DMS114 treated with DMSO at 0.1 percent for 48 hours (cell line): ENCODE data around the gene PAK1.
"Not testable (repeated sequence)": the region's sequence is repeated elsewhere in the genome, so short reads cannot be mapped to it uniquely, and the experiment has no call there.

Source experiments
- DNase-seq: peaks from one replicate; lab custom pipeline; 2025; ENCODE audit not compliant: unreplicated experiment; lab: John Stamatoyannopoulos, UW

The PAK1 gene

GRCh38 chr11:77407613-77408012 lies 66.3 kb downstream of the PAK1 start:
- no peak for DNase-seq

- DNase-seq = no peak
These were observed 67.5 kb downstream of the PAK1 start for GRCh38 chr11:77406396-77406795.

- no peak for DNase-seq
These were observed 70.7 kb downstream of the PAK1 start for GRCh38 chr11:77403211-77403610.

- DNase-seq = no peak
These were observed 71.7 kb downstream of the PAK1 start for GRCh38 chr11:77402218-77402556.

GRCh38 chr11:77401486-77402217 lies 72.2 kb downstream of the PAK1 start:
- DNase-seq = no peak

- no peak for DNase-seq
These were observed 73.0 kb downstream of the PAK1 start for GRCh38 chr11:77400775-77401449.

- DNase-seq = no peak
These were observed 73.6 kb downstream of the PAK1 start for GRCh38 chr11:77400271-77400670.

GRCh38 chr11:77397631-77398030 lies 76.3 kb downstream of the PAK1 start:
- DNase-seq = no peak

- DNase-seq = no peak
These were observed 77.0 kb downstream of the PAK1 start for GRCh38 chr11:77396911-77397310.

GRCh38 chr11:77396305-77396704 lies 77.6 kb downstream of the PAK1 start:
- no peak for DNase-seq

GRCh38 chr11:77395460-77396173 lies 78.3 kb downstream of the PAK1 start:
- no peak for DNase-seq

- no peak for DNase-seq
These were observed 81.1 kb downstream of the PAK1 start for GRCh38 chr11:77392842-77393241.

- no peak for DNase-seq
These were observed 86.2 kb downstream of the PAK1 start for GRCh38 chr11:77387701-77388100.

GRCh38 chr11:77386178-77386577 lies 87.7 kb downstream of the PAK1 start:
- DNase-seq = no peak

GRCh38 chr11:77385255-77385771 lies 88.6 kb downstream of the PAK1 start:
- DNase-seq = not testable (repeated sequence)

- DNase-seq = no peak
These were observed 89.3 kb downstream of the PAK1 start for GRCh38 chr11:77384571-77384970.

- not testable (repeated sequence) for DNase-seq
These were observed 90.5 kb downstream of the PAK1 start for GRCh38 chr11:77383349-77383748.

GRCh38 chr11:77381729-77382665 lies 91.9 kb downstream of the PAK1 start:
- DNase-seq = no peak

- no peak for DNase-seq
These were observed 94.0 kb downstream of the PAK1 start for GRCh38 chr11:77379934-77380333.

GRCh38 chr11:77379253-77379652 lies 94.6 kb downstream of the PAK1 start:
- no peak for DNase-seq

- no peak for DNase-seq
These were observed 96.2 kb downstream of the PAK1 start for GRCh38 chr11:77377734-77378133.
